GM18519 (cell line): ENCODE results near the gene ZNF570.

Source experiments
- ATAC-seq: cut with Tn5 transposase; IDR thresholded peaks from one replicate; pipeline ENCODE4 v1.9.1; 2021; ENCODE audit warnings: mild to moderate bottlenecking, moderate library complexity; ENCODE audit not compliant: unreplicated experiment, low FRiP score

ZNF570 gene

GRCh38 chr19:37468961-37469777, at the start of gene ZNF570:
ZNF570 (plus strand) TSS chr19:37469356; CDS start chr19:37470355, 999 bp downstream.
- no peak for ATAC-seq

- ATAC-seq: no peak
These were observed 16.5 kb upstream of the ZNF570 start for GRCh38 chr19:37452500-37453245.

- ATAC-seq: no peak
These were observed 2.8 kb upstream of the ZNF570 start for GRCh38 chr19:37466277-37466797.

- no peak for ATAC-seq
These were observed 2.2 kb upstream of the ZNF570 start, which contains the start of gene ZNF569 for GRCh38 chr19:37466798-37467607. ZNF569 (minus strand) TSS chr19:37467444; CDS start chr19:37444921, 22,523 bp downstream.

- no peak for ATAC-seq
These were observed 1.5 kb upstream of the ZNF570 start for GRCh38 chr19:37467608-37468090.

- no peak for ATAC-seq
These were observed 1.1 kb downstream of the ZNF570 start for GRCh38 chr19:37470216-37470615.

- ATAC-seq: no peak
These were observed 3.0 kb downstream of the ZNF570 start for GRCh38 chr19:37472165-37472564.

- no peak for ATAC-seq
These were observed 15.4 kb downstream of the ZNF570 start for GRCh38 chr19:37484406-37485168.

GRCh38 chr19:37492213-37492612, 23.1 kb downstream of the ZNF570 start:
- ATAC-seq: no peak

- no peak for ATAC-seq
These were observed 36.8 kb downstream of the ZNF570 start for GRCh38 chr19:37505958-37506386.

- ATAC-seq: no peak
These were observed 37.4 kb downstream of the ZNF570 start, which contains the start of gene ZNF793 for GRCh38 chr19:37506387-37507166. ZNF793 (plus strand) TSS chr19:37506939; CDS start chr19:37523440, 16,501 bp downstream.

GRCh38 chr19:37507167-37507464, 38.0 kb downstream of the ZNF570 start:
- ATAC-seq: no peak

- no peak for ATAC-seq
These were observed 42.0 kb downstream of the ZNF570 start for GRCh38 chr19:37511186-37511585.

GRCh38 chr19:37511821-37512220, 42.7 kb downstream of the ZNF570 start:
- ATAC-seq: no peak

GRCh38 chr19:37513397-37513796, 44.2 kb downstream of the ZNF570 start:
- ATAC-seq: no peak

GRCh38 chr19:37519890-37520289, 50.7 kb downstream of the ZNF570 start:
- ATAC-seq: no peak

- ATAC-seq: no peak
These were observed 68.3 kb downstream of the ZNF570 start for GRCh38 chr19:37537391-37537947.
